GM19023 (cell line): ENCODE results near the gene LRRC28.

Source experiments
- ATAC-seq: cut with Tn5 transposase; IDR thresholded peaks from one replicate; pipeline ENCODE4 v1.9.1; 2021; ENCODE audit warnings: mild to moderate bottlenecking, moderate library complexity; ENCODE audit not compliant: unreplicated experiment

The LRRC28 gene

GRCh38 chr15:99433757-99434450 lies 182.6 kb downstream of the LRRC28 start:
- ATAC-seq = no peak

- no peak for ATAC-seq
Observed at GRCh38 chr15:99434506-99435112, 183.3 kb downstream of the LRRC28 start.

DNA sequence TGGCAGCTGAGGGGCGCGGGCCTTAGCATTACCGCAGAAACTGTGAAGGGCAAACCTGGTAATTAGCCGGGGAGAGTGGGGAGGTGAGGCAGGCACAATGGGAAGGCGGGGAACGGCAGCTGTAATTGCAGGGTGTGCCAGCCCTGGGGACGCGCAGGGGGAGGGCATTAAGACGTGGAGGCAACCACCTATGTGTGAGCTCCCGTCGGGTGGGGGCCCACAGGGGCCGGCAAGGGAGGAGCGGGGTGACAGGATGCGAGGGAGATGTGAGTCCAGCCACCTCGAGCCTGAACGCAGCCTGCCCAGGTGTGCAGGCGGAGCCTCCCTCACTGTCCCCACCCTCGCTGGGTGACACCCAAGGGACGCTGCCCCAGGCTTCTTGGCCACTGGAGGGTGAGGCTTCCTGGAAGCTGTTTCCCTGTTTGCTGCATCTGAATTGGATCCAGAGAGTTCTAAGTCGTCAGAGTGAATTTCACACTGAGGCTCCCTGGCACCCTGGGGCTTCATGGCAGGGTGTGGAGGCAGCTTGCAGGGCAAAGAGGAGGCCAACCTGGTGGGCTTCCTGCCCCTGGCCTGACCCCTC lies 183.9 kb downstream of the LRRC28 start:
- ATAC-seq = no peak

- no peak for ATAC-seq
Observed at GRCh38 chr15:99435877-99436541, 184.7 kb downstream of the LRRC28 start.

DNA sequence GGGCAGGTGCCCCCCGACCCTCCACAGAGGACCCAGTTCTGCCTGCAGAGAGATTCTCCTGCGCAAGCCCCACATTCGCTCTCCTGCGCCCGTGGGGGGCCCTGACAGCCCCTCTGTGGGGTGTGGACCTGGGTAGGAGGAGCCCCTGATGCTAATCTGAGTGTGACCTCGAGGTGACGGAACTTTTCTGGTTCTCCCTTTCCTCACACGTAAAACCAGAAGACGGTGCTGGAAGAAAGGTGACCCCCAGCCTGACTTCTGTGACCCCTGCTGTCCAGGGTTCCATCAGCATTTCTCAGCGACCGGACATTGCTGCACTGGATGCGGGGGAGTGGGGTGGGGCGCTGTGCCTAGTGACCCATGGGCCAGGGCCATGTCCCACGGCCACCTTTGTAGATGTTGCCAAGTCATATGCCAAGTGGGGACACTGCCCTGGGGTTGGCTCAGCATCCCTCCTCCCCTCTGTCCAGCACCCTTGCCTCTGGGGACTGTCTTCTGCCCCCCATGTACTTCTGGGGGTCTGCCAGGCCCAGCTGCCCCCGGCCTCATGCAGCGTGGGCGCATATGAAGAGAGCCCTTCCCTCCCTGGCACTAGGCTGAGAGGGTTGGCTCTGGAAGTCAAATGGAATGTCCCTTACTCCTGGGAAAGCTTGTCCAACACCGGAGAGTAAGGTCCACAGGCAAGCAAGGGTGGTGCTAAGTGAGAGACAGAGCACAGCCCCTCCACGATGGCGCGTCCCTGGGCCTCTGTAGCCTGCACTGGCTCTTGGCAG lies 185.4 kb downstream of the LRRC28 start:
- ATAC-seq = no peak

DNA sequence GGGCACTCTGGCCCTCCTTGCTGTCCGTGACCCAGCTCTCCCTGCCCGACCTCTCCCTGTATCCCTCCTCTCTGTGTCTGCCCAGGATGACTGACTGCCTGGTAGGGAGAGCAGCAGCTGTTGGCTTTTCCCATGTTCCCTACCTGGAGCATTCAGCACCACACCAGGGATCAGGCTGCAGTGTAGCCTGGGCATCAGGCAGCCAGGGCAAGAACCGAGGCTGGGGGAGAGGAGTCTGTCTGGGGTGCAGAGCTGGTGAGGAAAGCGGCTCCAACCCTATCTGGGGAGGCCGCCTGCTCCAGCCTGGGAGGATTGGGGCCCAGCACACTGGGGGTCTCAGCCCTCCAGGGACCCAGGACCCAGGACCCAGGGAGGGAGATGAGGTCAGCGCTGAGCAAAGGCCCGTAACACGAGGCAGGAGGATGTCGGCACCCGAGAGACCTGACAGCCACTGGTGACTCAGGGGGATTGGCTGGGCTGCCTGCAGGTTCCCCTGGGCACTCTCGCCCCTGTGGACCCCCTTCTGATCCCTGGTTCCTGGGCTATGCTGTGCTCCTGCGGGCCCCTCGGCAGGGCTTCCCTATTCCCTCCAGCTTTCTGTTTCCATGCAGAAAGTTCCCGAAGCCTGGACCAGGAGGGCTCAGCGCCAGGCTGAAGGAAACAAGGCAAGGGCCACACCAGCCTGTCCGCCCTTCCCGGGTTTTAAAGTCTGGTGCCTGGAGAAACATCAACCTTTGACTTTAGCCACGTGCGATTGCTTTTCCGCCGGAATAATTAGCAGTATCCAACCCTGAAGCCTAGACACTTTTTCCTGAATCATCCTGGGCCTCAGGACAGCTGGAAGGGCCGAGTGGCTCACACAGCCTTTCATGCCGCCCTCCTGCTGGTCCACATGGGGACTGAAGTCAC lies 186.3 kb downstream of the LRRC28 start:
- no peak for ATAC-seq

DNA sequence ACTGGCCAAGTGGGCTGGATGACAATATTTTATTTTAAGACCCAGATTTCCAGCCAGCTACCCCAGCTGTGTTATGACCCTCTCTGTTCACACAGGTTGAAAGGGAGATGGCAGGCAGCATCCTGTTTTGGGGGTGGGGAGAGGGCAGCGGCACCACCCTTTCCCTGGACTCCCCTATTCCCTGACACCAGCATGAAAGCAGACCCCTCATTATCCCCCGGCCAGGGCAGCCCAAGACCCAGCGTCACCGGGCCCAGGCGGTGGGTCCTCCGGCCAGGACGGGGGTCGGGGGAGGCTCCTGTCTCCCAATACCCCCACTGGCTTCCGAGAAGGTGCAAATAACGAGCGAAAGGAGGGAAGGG lies 186.9 kb downstream of the LRRC28 start:
- no peak for ATAC-seq

DNA sequence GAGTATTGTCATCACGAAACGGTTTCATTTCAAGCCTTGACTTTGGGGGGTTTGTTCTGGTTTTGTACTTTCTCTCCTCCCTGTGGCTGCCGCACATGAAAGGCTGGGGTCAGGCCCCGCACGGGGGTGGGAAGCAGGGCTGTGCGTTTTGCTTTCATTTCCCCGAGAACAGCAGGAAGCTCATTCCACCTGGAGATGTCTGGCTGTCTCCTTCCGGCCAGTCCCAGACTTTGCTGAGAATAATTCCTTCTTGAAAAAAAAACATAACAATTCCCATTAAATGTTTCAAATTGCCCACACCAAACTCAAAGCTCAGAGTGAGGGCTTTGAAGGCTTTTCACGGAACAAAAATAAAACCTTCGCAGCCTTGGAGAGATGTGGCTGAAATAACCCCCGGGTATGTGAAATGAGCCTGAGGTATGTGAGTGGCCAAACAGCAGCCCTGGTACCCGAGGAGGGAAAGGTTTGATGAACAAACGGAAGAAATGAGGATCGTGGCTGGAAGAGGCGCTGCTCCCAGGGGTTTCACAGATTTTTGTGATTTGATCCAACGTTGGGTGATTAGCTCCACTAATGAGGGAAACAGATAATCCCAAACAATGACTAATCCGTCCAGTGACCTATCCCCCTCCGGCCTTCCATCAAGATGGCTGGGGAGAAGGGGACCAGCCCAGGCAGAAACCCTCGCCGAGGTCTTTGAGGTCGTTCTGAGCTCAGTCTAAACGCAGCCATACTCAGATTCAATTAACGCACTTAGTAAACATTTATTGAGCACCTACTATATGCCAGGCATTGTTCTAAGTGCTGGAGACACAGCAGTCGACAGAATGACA lies 187.6 kb downstream of the LRRC28 start:
- ATAC-seq = no peak

GRCh38 chr15:99439524-99439835 lies 188.2 kb downstream of the LRRC28 start:
- ATAC-seq = no peak

- no peak for ATAC-seq
Observed at GRCh38 chr15:99440029-99440428, 188.7 kb downstream of the LRRC28 start.
